ENCODE measurements around the gene DNAH14.

DNA sequence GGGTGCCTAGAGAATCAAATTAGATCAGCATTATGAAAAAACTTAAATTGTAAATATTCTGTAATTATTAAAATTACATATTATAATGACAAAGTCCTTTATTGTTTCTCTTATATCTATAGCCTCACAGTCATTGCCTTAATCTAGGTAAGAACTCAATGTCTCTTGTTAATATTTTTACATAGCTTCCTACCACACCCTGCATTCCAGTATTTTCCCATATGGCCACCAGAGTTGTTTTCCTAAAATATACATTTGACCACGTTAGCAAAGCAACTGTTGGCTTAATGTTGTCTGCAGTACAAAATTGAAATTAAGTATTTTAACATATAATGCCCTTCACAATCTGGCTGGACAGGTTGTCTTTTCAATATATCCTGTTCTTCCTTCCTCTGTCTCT, 230.3 kb downstream of the DNAH14 start:
- TF ChIP-seq EZH2 (optimal IDR thresholded peaks at IDR 0.05; ENCODE audit: low read depth, low read length) = no peak
- TF ChIP-seq, protein P1, sequence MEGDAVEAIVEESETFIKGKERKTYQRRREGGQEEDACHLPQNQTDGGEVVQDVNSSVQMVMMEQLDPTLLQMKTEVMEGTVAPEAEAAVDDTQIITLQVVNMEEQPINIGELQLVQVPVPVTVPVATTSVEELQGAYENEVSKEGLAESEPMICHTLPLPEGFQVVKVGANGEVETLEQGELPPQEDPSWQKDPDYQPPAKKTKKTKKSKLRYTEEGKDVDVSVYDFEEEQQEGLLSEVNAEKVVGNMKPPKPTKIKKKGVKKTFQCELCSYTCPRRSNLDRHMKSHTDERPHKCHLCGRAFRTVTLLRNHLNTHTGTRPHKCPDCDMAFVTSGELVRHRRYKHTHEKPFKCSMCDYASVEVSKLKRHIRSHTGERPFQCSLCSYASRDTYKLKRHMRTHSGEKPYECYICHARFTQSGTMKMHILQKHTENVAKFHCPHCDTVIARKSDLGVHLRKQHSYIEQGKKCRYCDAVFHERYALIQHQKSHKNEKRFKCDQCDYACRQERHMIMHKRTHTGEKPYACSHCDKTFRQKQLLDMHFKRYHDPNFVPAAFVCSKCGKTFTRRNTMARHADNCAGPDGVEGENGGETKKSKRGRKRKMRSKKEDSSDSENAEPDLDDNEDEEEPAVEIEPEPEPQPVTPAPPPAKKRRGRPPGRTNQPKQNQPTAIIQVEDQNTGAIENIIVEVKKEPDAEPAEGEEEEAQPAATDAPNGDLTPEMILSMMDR (IDR thresholded peaks at IDR 0.05; ENCODE audit: low read length) = no peak

Measured in MM.1S (cell line).